CD4-positive, alpha-beta T cell (primary cell): ENCODE data around the gene PTPRCAP. TPM values are rescaled to one million over a fixed set of nuclear protein-coding genes. Genes with fewer than 3 reads are reported as not detected.

Experiments used
- ATAC-seq: fragments of 200-7000 bp; cut with Tn5 transposase; one replicate; pipeline ENCODE4 v1.10.0; 2022; ENCODE audit warnings: mild to moderate bottlenecking; ENCODE audit not compliant: poor library complexity
- CTCF ChIA-PET: fragments of 350-600 bp; sonication (Branson Sonifier 250); formaldehyde crosslinking; loops from one replicate; lab custom pipeline; 2021; ENCODE audit warnings: antibody characterized with exemption, inconsistent platforms; lab: Charles Lee
- POLR2A ChIA-PET: fragments of 350-600 bp; sonication (Branson Sonifier 250); formaldehyde crosslinking; loops from one replicate; lab custom pipeline; 2021; ENCODE audit warnings: antibody characterized with exemption, inconsistent platforms; lab: Charles Lee
- DNase-seq, 14 experiments: peaks; one replicate each; pipeline ENCODE4 v3.0.0-alpha.2; 2013 to 2020; ENCODE audit warnings: mixed read lengths in 2 of 14
- H3K27ac ChIP-seq, 2 donors: one replicate each; pipeline versions ENCODE4 v1.5.1 to v1.7.0; 2013; ENCODE audit warnings: low read length in 2 of 2, low read depth in 1 of 2, mild to moderate bottlenecking in 1 of 2
- H3K27me3 ChIP-seq, 2 experiments: 1 replicate in 1 of 2; 2 replicates in 1 of 2; pipeline versions ENCODE4 v1.6.1 to v1.7.0; 2013; ENCODE audit warnings: low read length in 2 of 2, control low read depth in 1 of 2, mild to moderate bottlenecking in 1 of 2, moderate library complexity in 1 of 2; ENCODE audit not compliant: insufficient read depth in 2 of 2, control insufficient read depth in 1 of 2
- H3K36me3 ChIP-seq: one replicate; pipeline ENCODE4 v1.6.1; 2013; ENCODE audit warnings: low read length, control low read depth; ENCODE audit not compliant: insufficient read depth
- H3K4me1 ChIP-seq: one replicate; pipeline ENCODE4 v1.6.1; 2013; ENCODE audit warnings: low read length, control low read depth; ENCODE audit not compliant: insufficient read depth
- H3K4me3 ChIP-seq: one replicate; pipeline ENCODE4 v1.5.1; 2013; ENCODE audit warnings: mild to moderate bottlenecking, low read length, moderate library complexity
- H3K9me3 ChIP-seq, 2 experiments: 1 replicate in 1 of 2; 2 replicates in 1 of 2; pipeline versions ENCODE4 v1.6.1 to v1.7.0; 2013; ENCODE audit warnings: low read length in 2 of 2, mild to moderate bottlenecking in 2 of 2, control low read depth in 1 of 2, moderate library complexity in 1 of 2; ENCODE audit not compliant: control insufficient read depth in 1 of 2, insufficient read depth in 1 of 2
- H3K27ac Mint-ChIP-seq: one replicate; pipeline ENCODE4 v1.8.0; 2020; ENCODE audit warnings: mixed read lengths
- H3K27me3 Mint-ChIP-seq: one replicate; pipeline ENCODE4 v1.8.0; 2021; ENCODE audit warnings: mixed read lengths
- H3K36me3 Mint-ChIP-seq: one replicate; pipeline ENCODE4 v1.8.0; 2021; ENCODE audit warnings: low read depth, mixed read lengths
- H3K4me1 Mint-ChIP-seq: one replicate; pipeline ENCODE4 v1.8.0; 2021; ENCODE audit warnings: low read depth, mixed read lengths
- H3K4me3 Mint-ChIP-seq: one replicate; pipeline ENCODE4 v1.8.0; 2020; ENCODE audit warnings: mild to moderate bottlenecking, mixed read lengths
- H3K9me3 Mint-ChIP-seq: one replicate; pipeline ENCODE4 v1.8.0; 2020; ENCODE audit warnings: mixed read lengths
- intact Hi-C, 2 experiments: fragments of 100-400 bp; cut with DNase I in 1 of 2; cut with micrococcal nuclease in 1 of 2; formaldehyde crosslinking; loops; one replicate each; pipeline versions ENCODE4 v1.15.1 to v1.9.0; 2023 to 2025; cut with DNase I, micrococcal nuclease
- total RNA-seq, 174 experiments: library from RNA in 2 of 174; stranded (reverse) in 2 of 174; gene quantifications; one replicate each; pipeline ENCODE4 v1.2.3 and lab custom pipeline; 2021 to 2026
- TF ChIP-seq, protein P1 (sequence below): fragments of 200-600 bp; IDR thresholded peaks from one replicate; pipeline ENCODE4 v1.8.0; 2022; ENCODE audit warnings: antibody characterized with exemption, mild to moderate bottlenecking

Gene PTPRCAP
- total RNA-seq, 2 experiments from 2014 or later = 129 to 134 TPM

DNA sequence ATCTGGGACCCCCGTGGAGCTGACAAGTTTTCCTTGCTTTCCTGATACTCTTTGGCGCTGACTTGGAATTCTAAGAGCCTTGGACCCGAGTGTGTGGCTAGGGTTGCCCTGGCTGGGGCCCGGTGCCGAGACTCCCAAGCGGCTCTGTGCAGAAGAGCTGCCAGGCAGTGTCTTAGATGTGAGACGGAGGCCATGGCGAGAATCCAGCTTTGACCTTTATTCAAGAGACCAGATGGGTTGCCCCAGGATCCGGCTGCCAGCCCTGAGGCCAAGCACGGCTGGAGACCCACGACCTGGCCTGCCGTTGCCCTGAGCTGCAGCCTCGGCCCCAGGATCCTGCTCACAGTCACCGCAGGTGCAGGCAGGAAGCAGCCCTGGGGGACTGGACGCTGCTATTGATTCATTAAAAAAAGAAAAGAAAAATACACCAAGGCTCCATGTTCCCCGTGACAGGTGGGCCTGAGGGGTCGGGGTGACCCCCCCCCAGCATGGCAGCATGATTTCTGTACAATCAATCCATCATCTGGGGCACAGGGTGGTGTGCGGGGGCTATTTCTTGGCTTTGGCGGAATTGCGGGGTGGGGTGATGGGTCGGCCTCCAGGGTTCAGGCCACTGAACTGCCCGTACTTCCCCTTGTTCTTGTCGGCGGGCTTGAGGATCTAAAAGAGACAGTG, 39.4 kb downstream of the PTPRCAP start:
- Histone ChIP-seq H3K4me1 (peaks cover 74% of the 10 kb centered on the region), H3K9me3 (peaks cover 0 to 5% of the 10 kb centered on the region in 2 experiments), H3K27me3 (peaks cover 0 to 3% of the 10 kb centered on the region in 2 experiments), H3K27ac (peak overlapping the region; percentile 60 to 61), H3K36me3 (peaks cover 57% of the 10 kb centered on the region), H3K4me3 (no peak overlapping the region)
- peaks cover 39% of the 10 kb centered on the region for H3K4me1 Mint-ChIP-seq
- H3K27me3 Mint-ChIP-seq = no peaks in the 10 kb centered on the region
- peaks cover 35% of the 10 kb centered on the region for H3K36me3 Mint-ChIP-seq
- intact Hi-C loops = loop anchor here in 1 of 2 experiments (10.0 kb wide), 1 partner anchor 207 kb away; the partner anchor contains the start of gene NDUFV1
- TF ChIP-seq, protein P1, sequence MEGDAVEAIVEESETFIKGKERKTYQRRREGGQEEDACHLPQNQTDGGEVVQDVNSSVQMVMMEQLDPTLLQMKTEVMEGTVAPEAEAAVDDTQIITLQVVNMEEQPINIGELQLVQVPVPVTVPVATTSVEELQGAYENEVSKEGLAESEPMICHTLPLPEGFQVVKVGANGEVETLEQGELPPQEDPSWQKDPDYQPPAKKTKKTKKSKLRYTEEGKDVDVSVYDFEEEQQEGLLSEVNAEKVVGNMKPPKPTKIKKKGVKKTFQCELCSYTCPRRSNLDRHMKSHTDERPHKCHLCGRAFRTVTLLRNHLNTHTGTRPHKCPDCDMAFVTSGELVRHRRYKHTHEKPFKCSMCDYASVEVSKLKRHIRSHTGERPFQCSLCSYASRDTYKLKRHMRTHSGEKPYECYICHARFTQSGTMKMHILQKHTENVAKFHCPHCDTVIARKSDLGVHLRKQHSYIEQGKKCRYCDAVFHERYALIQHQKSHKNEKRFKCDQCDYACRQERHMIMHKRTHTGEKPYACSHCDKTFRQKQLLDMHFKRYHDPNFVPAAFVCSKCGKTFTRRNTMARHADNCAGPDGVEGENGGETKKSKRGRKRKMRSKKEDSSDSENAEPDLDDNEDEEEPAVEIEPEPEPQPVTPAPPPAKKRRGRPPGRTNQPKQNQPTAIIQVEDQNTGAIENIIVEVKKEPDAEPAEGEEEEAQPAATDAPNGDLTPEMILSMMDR = no peak
- POLR2A ChIA-PET = interaction anchor here (2.2 to 3.1 kb wide), 2 partner anchors 11 to 39 kb away, joined by 13 to 22 read pairs; partner anchors contain the start of gene PTPRCAP
- CTCF ChIA-PET = interaction anchor here (0.7 kb wide), 1 partner anchor 67 kb away, joined by 3 read pairs; no protein-coding TSS in a partner anchor
- peak overlapping the region; percentile 84 for H3K27ac Mint-ChIP-seq
- peak overlapping the region; percentile 60 for H3K4me3 Mint-ChIP-seq
- H3K9me3 Mint-ChIP-seq = no peaks in the 10 kb centered on the region
- DNase-seq = no peak
- no peak for ATAC-seq

DNA sequence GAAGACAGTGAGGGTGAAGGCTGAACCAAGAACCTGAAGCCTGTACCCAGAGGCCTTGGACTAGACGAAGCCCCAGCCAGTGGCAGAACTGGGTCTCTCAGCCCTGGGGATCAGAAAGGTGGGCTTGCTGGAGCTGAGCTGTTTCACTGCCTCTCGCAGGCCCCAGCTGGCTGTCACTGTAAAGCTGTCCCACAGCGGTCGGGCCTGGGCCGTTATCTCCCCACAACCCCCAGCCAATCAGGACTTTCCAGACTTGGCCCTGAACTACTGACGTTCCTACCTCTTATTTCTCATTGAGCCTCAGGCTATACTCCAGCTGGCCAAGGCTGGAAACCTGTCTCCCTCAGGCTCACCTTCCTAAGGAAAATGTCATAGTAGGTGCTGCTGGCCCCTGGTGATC, 39.9 kb downstream of the PTPRCAP start:
- Mint-ChIP-seq H3K9me3 (no peaks in the 10 kb centered on the region), H3K4me1 (peaks cover 42% of the 10 kb centered on the region), H3K36me3 (peaks cover 35% of the 10 kb centered on the region), H3K27me3 (no peaks in the 10 kb centered on the region), H3K27ac (peak overlapping the region; percentile 84), H3K4me3 (peak overlapping the region; percentile 60)
- H3K27me3 ChIP-seq = peaks cover 0 to 3% of the 10 kb centered on the region in 2 experiments
- H3K9me3 ChIP-seq = peaks cover 0 to 5% of the 10 kb centered on the region in 2 experiments
- no peak overlapping the region for H3K4me3 ChIP-seq
- CTCF ChIA-PET = interaction anchor here (0.7 kb wide), 1 partner anchor 68 kb away, joined by 3 read pairs; no protein-coding TSS in a partner anchor
- ATAC-seq (no peak), DNase-seq (no peak)
- H3K27ac ChIP-seq = peak overlapping the region; percentile 55 to 61
- TF ChIP-seq, protein P1 = no peak
- POLR2A ChIA-PET = interaction anchor here (1.0 to 3.1 kb wide), 3 partner anchors 11 to 40 kb away, joined by 3 to 22 read pairs (median 13); partner anchors contain the start of gene PTPRCAP
- peaks cover 57% of the 10 kb centered on the region for H3K36me3 ChIP-seq
- intact Hi-C loops = loop anchor here in 1 of 2 experiments (10.0 kb wide), 1 partner anchor 207 kb away; the partner anchor contains the start of gene NDUFV1
- H3K4me1 ChIP-seq = peaks cover 72% of the 10 kb centered on the region

DNA sequence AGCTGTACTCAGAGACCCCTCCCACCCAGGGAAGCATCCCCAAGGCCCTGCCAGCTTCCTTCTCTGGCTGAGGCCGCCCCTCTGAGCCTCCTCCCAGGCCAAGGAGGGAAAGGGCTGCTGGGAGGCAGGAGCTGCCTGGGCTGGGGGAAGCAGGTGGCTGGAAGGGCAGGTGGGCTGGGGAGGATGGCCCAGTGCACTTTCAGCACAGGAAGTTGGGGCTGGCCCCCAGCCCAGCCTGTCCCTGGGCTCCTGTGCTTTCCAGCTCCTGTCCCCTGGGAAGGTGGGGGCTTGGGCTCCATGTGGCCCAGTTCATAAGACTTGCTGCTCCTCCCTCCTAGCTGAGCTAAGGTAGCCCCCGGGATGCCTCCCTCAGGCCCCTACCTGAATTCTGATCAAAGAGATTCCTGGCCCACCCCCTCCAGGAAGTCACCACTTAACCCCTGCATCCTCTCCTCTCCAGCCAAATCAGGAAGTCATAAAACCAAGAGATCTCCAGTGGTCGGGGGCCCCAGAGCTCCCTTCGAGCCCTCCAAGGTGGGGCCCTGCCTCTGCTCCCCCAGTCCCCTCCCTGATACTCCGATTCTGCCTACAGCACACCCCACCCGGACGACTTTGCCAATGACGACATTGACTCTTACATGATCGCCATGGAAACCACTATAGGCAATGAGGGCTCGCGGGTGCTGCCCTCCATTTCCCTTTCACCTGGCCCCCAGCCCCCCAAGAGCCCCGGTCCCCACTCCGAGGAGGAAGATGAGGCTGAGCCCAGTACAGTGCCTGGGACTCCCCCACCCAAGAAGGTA, 40.7 kb downstream of the PTPRCAP start:
- H3K36me3 ChIP-seq = peaks cover 57% of the 10 kb centered on the region
- Mint-ChIP-seq H3K27me3 (no peaks in the 10 kb centered on the region), H3K27ac (peak overlapping the region; percentile 84), H3K9me3 (no peaks in the 10 kb centered on the region), H3K4me1 (peaks cover 42% of the 10 kb centered on the region), H3K36me3 (peaks cover 35% of the 10 kb centered on the region), H3K4me3 (peak overlapping the region; percentile 84)
- H3K4me1 ChIP-seq = peaks cover 69% of the 10 kb centered on the region
- CTCF ChIA-PET = interaction anchor here (0.8 kb wide), 1 partner anchor 14 kb away, joined by 3 read pairs; no protein-coding TSS in a partner anchor
- H3K27ac ChIP-seq = peak overlapping the region; percentile 55 to 61
- POLR2A ChIA-PET = interaction anchor here (0.8 to 3.1 kb wide), 9 partner anchors 12 to 86 kb away, joined by 3 to 22 read pairs (median 4); partner anchors contain the start of genes AIP, PTPRCAP and RPS6KB2
- H3K27me3 ChIP-seq = peaks cover 0 to 3% of the 10 kb centered on the region in 2 experiments
- DNase-seq (peak in 2 of 14 experiments; percentile 54 to 66), ATAC-seq (no peak)
- intact Hi-C loops = loop anchor here in 1 of 2 experiments (10.0 kb wide), 1 partner anchor 208 kb away; the partner anchor contains the start of gene NDUFV1
- TF ChIP-seq, protein P1 = no peak
- peaks cover 0 to 5% of the 10 kb centered on the region in 2 experiments for H3K9me3 ChIP-seq
- H3K4me3 ChIP-seq = no peak overlapping the region
